ENCODE data around the gene SERPINB10.

DNA sequence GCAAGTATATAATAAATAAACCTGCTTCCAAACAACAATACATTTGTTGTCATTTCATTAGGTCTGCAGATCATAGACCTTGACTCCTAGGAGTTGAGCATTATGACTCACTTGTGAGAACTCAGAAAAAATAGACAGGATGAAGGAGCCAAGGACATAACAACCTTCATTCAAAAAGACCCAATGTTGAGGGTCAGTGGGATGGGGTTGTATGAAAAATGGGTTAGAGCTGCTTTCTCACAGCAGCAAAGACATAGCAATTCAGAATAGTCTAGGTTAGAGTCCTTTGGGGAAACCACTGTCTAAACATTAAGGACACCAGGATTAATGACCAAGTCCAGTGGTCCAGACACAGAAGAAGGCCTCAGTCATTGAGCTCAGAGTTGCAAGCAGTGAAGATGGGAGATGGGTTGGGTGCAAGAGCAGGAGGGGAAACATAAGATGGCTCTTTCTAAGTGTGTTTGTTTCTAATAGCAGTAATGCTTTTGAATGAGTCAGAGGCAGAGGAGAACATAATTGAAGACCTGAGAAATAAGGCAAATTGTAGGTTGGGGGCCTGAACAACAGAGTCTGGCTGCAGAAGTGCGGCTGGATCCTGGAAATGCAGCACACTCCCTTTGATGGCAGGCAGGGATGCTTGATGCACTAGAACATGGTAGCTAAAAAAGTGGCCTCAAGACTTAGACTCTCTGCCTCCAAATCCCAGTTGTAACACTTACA is 3.7 kb upstream of the SERPINB10 start:
- TF ChIP-seq GATA2 (IDR thresholded peaks at IDR 0.05; ENCODE audit: low read depth, low read length): no peak
- no peak for TF ChIP-seq GATA3 (IDR thresholded peaks at IDR 0.05; ENCODE audit: low read depth, low read length)

Data from SH-SY5Y (cell line).